SK-N-SH (cell line): ENCODE measurements around the gene SCN8A. TPM values are rescaled to one million over a fixed set of nuclear protein-coding genes. Genes with fewer than 3 reads are reported as not detected.
A peak's percentile ranks its signal among the peaks of the same experiment; 100 is the strongest.

Experiments used
- CTCF ChIA-PET: fragments of 300-600, 350-600 bp; formaldehyde crosslinking; extraction: SDS; loops from one replicate; lab custom pipeline; 2021; lab: Yijun Ruan, JAX
- POLR2A ChIA-PET: fragments of 350-600 bp; sonication (Branson Sonifier 250); formaldehyde crosslinking; extraction: SDS; loops from one replicate; lab custom pipeline; 2020; ENCODE audit warnings: antibody characterized with exemption, inconsistent platforms; lab: Yijun Ruan, JAX
- DNase-seq: peaks from one replicate; pipeline ENCODE4 v3.0.0; 2012
- H2AFZ ChIP-seq: fragments of 200-600 bp; sonication (generic); 2 replicates; pipeline ENCODE4 v1.8.1; 2016; ENCODE audit warnings: antibody characterized with exemption, mild to moderate bottlenecking, low read depth
- H3F3A ChIP-seq: fragments of 200-600 bp; sonication (generic); replicated peaks from 2 replicates; pipeline ENCODE3; 2016; ENCODE audit warnings: antibody characterized with exemption, mild to moderate bottlenecking; ENCODE audit not compliant: insufficient read depth
- H3K27ac ChIP-seq, 2 experiments: fragments of 200-500 bp in 1 of 2; fragments of 200-600 bp in 1 of 2; sonication (Bioruptor generic) in 1 of 2; sonication (generic), shearing (Covaris generic) in 1 of 2; 2 replicates each; pipeline versions ENCODE4 v1.5.1 to v1.6.1; 2014 to 2016; ENCODE audit warnings: low read depth in 2 of 2, inconsistent platforms in 1 of 2, low read length in 1 of 2, mild to moderate bottlenecking in 1 of 2, mixed read lengths in 1 of 2
- H3K27me3 ChIP-seq: fragments of 200-600 bp; sonication (generic), shearing (Covaris generic); 2 replicates; pipeline ENCODE4 v1.6.1; 2016; ENCODE audit warnings: mixed run types; ENCODE audit not compliant: insufficient read depth
- H3K36me3 ChIP-seq, 2 experiments: fragments of 200-500 bp in 1 of 2; fragments of 200-600 bp in 1 of 2; sonication (Bioruptor generic) in 1 of 2; sonication (generic) in 1 of 2; replicated peaks in 1 of 2; 2 replicates each; pipeline versions ENCODE3 to v1.5.1; 2014 to 2016; ENCODE audit warnings: low read length in 1 of 2, mild to moderate bottlenecking in 1 of 2; ENCODE audit not compliant: insufficient read depth in 2 of 2, control insufficient read depth in 1 of 2
- H3K4me1 ChIP-seq, 2 experiments: fragments of 200-500 bp in 1 of 2; fragments of 200-600 bp in 1 of 2; sonication (Bioruptor generic) in 1 of 2; sonication (generic), shearing (Covaris generic) in 1 of 2; 2 replicates each; pipeline versions ENCODE4 v1.5.1 to v1.6.1; 2014 to 2016; ENCODE audit warnings: low read depth in 1 of 2, low read length in 1 of 2, mixed run types in 1 of 2; ENCODE audit not compliant: insufficient read depth in 2 of 2, control insufficient read depth in 1 of 2
- H3K4me2 ChIP-seq: fragments of 200-600 bp; sonication (generic), shearing (Covaris generic); 2 replicates; pipeline ENCODE4 v1.6.1; 2017; ENCODE audit warnings: mixed run types
- H3K4me3 ChIP-seq, 2 experiments: fragments of 200-500 bp in 1 of 2; fragments of 200-600 bp in 1 of 2; sonication (Bioruptor generic) in 1 of 2; sonication (generic), shearing (Covaris generic) in 1 of 2; 2 replicates each; pipeline versions ENCODE4 v1.5.1 to v1.8.1; 2014 to 2016; ENCODE audit warnings: low read depth in 2 of 2, inconsistent platforms in 1 of 2, low read length in 1 of 2, mild to moderate bottlenecking in 1 of 2, mixed read lengths in 1 of 2, moderate library complexity in 1 of 2
- H3K79me2 ChIP-seq: fragments of 200-600 bp; sonication (generic); 2 replicates; pipeline ENCODE4 v1.8.1; 2017; ENCODE audit warnings: mild to moderate bottlenecking; ENCODE audit not compliant: insufficient read depth
- H3K9ac ChIP-seq: fragments of 200-600 bp; sonication (generic); 2 replicates; pipeline ENCODE4 v1.6.1; 2017; ENCODE audit warnings: mixed run types
- H3K9me2 ChIP-seq: fragments of 200-600 bp; sonication (generic); 2 replicates; pipeline ENCODE4 v1.6.1; 2017; ENCODE audit warnings: mixed run types
- H3K9me3 ChIP-seq: fragments of 200-600 bp; sonication (generic); 2 replicates; pipeline ENCODE4 v1.6.1; 2017; ENCODE audit warnings: mixed run types, mild to moderate bottlenecking, moderate library complexity
- H4K20me1 ChIP-seq: fragments of 200-600 bp; sonication (generic); 2 replicates; pipeline ENCODE4 v1.6.1; 2017; ENCODE audit warnings: mild to moderate bottlenecking, mixed run types; ENCODE audit not compliant: insufficient read depth
- CHD2 ChIP-seq: fragments of 150-350 bp; IDR thresholded peaks from 2 replicates; pipeline ENCODE4 v1.6.1; 2018; ENCODE audit warnings: low read length; ENCODE audit not compliant: partially characterized antibody
- EP300 ChIP-seq, 2 experiments: IDR thresholded peaks; 2 replicates each; pipeline versions ENCODE4 v1.4.0 to v1.6.1; 2012; ENCODE audit warnings: borderline replicate concordance in 1 of 2, low read depth in 1 of 2, low read length in 1 of 2
- EZH2phosphoT487 ChIP-seq: fragments of 200-600 bp; sonication (generic); IDR thresholded peaks from 2 replicates; pipeline ENCODE4 v1.6.1; 2017; ENCODE audit warnings: low read depth, mixed run types, mild to moderate bottlenecking, antibody characterized with exemption, moderate library complexity, borderline replicate concordance
- FOXM1 ChIP-seq: IDR thresholded peaks from 2 replicates; pipeline ENCODE4 v1.4.0; 2012; ENCODE audit warnings: low read depth, mild to moderate bottlenecking
- GABPA ChIP-seq: IDR thresholded peaks from 2 replicates; pipeline ENCODE4 v1.4.0; 2012; ENCODE audit warnings: low read depth, mild to moderate bottlenecking
- MEF2A ChIP-seq: IDR thresholded peaks from 2 replicates; pipeline ENCODE4 v1.4.0; 2012; ENCODE audit warnings: low read depth, borderline replicate concordance
- PBX3 ChIP-seq: IDR thresholded peaks from 2 replicates; pipeline ENCODE4; 2012
- RCOR1 ChIP-seq: fragments of 150-350 bp; IDR thresholded peaks from 2 replicates; pipeline ENCODE4 v1.6.1; 2017; ENCODE audit warnings: antibody characterized with exemption, low read length
- REST ChIP-seq: IDR thresholded peaks from 2 replicates; pipeline ENCODE4 v1.6.1; 2012; ENCODE audit warnings: mild to moderate bottlenecking, low read depth, low read length, moderate library complexity
- TAF1 ChIP-seq: IDR thresholded peaks from 2 replicates; pipeline ENCODE4 v1.6.1; 2012; ENCODE audit warnings: low read depth, mild to moderate bottlenecking, low read length, moderate library complexity, borderline replicate concordance
- TCF12 ChIP-seq: IDR thresholded peaks from 2 replicates; pipeline ENCODE4 v1.4.0; 2012
- YY1 ChIP-seq: IDR thresholded peaks from 2 replicates; pipeline ENCODE4 v1.4.0; 2012; ENCODE audit warnings: low read depth, mild to moderate bottlenecking
- ZBTB33 ChIP-seq: IDR thresholded peaks from 2 replicates; pipeline ENCODE4 v1.4.0; 2012; ENCODE audit warnings: low read depth, borderline replicate concordance
- WGBS: methylation state at CpG from one replicate; pipeline ENCODE4 v1.1.6; 2017; ENCODE audit warnings: low lambda C conversion rate; 5-methylcytosine and 5-hydroxymethylcytosine counted together
- polyA plus RNA-seq, 3 experiments: library from polyadenylated mRNA; depleted of rRNA; stranded (reverse); fragments of >200 nt; gene quantifications; 2 replicates each; pipeline ENCODE4 v1.2.3, GENCODE V29; 2012

Gene SCN8A
- polyA plus RNA-seq, 1 of the 3 experiments (the other 2 are of a cell fraction) = 7.1 TPM

- TF ChIP-seq REST = no peak
- no peak for TF ChIP-seq RCOR1
- no peak for TF ChIP-seq PBX3
- no peak for TF ChIP-seq TAF1
- TF ChIP-seq EP300 (IDR thresholded peaks at IDR 0.05; ENCODE audit: borderline replicate concordance in 1 of 2, low read depth in 1 of 2, low read length in 1 of 2) = no peak
- TF ChIP-seq TCF12 = no peak
Observed at GRCh38 chr12:51848326-51848727, 257.3 kb downstream of the SCN8A start, which contains the start of gene FIGNL2 (continued).

- H3F3A ChIP-seq = no peaks in the 10 kb centered on the region
- no peaks in the 10 kb centered on the region for H4K20me1 ChIP-seq
- no peak overlapping the region for H2AFZ ChIP-seq
- H3K36me3 ChIP-seq = no peaks in the 10 kb centered on the region
- DNase-seq = peak; percentile 96
- no peak overlapping the region for H3K4me2 ChIP-seq
- ChIA-PET POLR2A (interaction anchor here (0.6 kb wide), 1 partner anchor 220 kb away, joined by 3 read pairs; the partner anchor contains the start of gene ATG101), CTCF (interaction anchor here (1.1 to 6.0 kb wide), 6 partner anchors 16 to 28 kb away, joined by 3 to 25 read pairs (median 4); no protein-coding TSS in a partner anchor)
- H3K27me3 ChIP-seq = peaks cover 7% of the 10 kb centered on the region; the same call in 1 of the 2 replicates
- no peak overlapping the region; a peak in 1 of 4 replicates for H3K4me3 ChIP-seq
- H3K9me2 ChIP-seq = no peaks in the 10 kb centered on the region
- no peak overlapping the region for H3K9ac ChIP-seq
- no peaks in the 10 kb centered on the region for H3K9me3 ChIP-seq
- no peaks in the 10 kb centered on the region for H3K79me2 ChIP-seq
- TF ChIP-seq FOXM1 = no peak
- no peak for TF ChIP-seq RCOR1
- TF ChIP-seq EZH2phosphoT487 = no peak
- no peak for TF ChIP-seq ZBTB33
- no peak for TF ChIP-seq YY1
- no peak for TF ChIP-seq MEF2A
- TF ChIP-seq CHD2 = no peak
- TF ChIP-seq GABPA = no peak
- no peak overlapping the region; a peak in 1 of 4 replicates for H3K27ac ChIP-seq
- WGBS = 59% methylated on average over 29 of the region's 57 CpGs
- peaks cover 0 to 47% of the 10 kb centered on the region in 2 experiments; a peak in 2 of 4 replicates for H3K4me1 ChIP-seq
Observed at GRCh38 chr12:51848841-51849735, 258.1 kb downstream of the SCN8A start.
